Kidney glomerular epithelial cell (primary cell): ENCODE measurements around the gene MSMP.

Experiments used
- DNase-seq: peaks from one replicate; lab custom pipeline; 2025; lab: John Stamatoyannopoulos, UW

Gene MSMP

DNA sequence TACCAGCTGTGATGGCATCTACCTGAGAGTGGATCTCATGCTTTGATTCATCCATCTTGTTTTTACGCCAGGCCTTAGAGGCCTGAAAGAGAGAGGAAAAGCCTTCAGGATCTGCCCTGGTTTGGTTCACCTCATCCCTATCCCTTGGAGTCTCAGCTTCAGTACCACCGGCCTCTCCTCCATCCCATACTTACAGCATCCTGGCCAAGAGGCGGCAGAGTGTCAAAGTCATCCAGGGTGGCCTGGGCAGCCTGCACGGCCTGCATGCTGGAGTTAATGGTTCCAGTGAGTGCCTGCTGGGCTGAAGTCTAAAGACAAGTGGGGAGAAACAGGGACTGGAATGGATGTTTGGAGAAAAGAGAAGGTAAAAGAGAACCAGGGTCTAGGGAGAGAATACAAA, 34.5 kb downstream of the MSMP start:
- DNase-seq = no peak

DNA sequence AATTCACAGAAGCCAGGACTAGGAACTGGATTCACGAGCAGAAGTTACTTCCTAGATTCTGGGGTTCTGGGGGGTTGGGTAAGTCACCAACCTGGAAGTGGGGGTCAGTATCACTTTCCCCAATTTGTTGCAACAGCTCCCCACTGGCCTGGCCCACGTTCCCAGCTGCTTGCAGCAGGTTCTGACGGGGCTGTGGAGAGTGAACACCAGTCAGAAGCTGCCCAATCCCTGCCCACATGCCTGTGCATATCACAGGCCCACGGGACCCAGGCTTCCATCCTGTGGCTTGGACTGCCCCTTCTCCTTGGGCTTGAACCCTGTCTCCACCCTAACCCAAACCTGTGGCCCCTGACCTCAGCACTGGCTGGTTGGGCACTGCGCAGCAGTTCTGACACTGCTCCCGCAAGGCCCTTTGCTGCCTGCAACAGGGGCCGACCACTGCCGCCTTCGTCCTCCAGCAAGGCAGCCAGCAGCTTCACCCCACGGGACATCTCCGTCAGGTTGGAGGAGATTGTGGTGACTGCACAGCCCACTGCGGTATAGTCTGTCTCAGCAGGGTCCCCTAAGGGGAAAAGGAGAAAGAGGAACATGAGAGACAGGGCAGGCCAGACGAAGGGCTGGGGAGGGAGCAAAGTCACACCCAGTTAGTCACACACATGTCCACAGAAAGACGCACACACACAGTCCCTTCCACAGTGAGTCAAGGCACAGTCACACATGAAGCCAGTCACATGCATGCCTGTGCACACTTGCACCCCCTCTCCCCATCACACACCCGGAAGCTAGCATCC, 35.2 kb downstream of the MSMP start:
- no peak for DNase-seq

DNA sequence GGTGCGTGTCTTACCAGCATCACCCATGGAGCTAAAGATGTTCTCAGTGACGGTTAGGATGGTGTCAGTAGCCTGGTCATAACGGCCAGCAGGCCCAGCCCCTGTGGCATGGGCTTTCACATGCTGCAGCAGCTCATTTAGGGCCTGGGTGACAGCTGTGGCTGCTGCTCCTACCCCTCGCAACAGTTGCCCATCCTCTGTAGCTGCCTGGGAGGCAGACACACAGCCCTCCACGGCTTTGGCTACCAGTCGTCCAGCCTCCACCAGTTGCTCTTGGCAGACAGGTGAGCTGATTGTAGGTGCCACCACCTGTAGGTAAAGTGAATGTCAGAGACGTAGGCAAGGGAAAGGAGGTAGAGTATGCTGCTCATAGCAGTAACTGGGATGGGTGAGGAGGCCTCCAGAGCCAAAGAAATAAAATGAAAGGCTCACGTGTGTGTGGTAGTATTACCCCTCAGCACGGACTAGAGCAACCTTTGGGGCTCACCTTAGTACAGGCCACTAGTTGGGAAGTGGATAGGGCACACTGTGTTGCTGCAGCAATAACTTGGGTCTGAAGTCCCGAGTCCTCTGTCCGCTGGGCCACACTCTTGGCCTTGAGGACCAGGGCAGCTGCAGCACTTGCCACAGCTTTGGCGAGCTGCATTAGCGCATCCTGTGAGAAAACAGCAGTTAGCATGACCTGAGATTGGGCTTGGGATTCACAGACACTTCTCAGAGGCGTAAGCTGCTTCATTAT, 36.8 kb downstream of the MSMP start:
- DNase-seq = no peak

DNA sequence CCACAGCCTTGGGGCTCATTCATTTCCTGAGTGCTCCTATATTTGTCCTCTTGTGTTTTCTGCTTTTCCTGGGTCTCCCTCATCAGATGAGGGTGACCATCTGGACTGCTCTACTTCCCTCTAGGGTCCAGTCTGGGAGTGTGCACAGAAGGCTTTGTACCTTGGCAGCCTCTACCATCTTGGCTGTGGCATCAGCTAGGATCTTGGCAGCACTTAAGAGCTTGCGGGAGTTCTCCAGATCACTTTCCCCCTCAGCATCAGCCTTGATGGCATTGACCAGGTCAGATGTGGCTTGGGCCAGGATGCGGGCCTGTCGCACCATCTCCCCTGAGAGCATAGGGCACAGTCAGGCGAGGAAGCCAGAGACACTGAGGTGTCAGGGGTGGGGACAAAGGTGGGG, 37.8 kb downstream of the MSMP start:
- no peak for DNase-seq

DNA sequence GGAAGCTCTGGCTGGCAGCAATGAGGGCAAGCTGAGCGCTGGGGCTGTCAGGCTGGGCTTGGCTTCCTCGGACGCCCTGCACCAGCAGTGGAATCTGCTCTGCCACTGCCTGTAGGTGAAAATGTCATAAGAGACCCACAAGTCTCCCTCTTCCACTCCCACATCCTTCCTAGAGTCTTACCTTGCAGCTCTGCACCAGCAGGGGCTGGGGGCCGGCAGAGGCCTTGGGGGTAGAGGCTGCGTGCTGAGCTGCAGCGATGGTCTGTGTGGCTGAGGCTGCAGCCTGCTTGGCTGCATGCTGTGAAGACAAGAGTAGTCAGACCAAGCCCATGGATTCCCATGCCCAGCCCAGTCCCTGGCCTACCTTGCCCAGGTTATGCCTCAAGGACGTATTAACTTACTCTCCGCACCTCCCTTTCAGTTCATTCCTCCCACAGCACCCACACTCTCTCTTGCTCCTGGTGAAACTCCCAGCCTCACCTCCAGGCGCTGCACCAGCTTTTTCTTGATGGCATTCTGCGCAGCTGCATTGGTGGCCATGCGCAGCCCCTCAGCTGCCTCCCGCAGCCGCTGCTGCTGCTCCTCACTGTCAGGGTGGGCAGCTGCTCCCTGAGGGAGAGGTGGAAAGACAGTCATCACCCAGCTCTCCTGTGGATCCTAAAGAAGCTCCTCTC, 39.4 kb downstream of the MSMP start:
- DNase-seq = no peak

DNA sequence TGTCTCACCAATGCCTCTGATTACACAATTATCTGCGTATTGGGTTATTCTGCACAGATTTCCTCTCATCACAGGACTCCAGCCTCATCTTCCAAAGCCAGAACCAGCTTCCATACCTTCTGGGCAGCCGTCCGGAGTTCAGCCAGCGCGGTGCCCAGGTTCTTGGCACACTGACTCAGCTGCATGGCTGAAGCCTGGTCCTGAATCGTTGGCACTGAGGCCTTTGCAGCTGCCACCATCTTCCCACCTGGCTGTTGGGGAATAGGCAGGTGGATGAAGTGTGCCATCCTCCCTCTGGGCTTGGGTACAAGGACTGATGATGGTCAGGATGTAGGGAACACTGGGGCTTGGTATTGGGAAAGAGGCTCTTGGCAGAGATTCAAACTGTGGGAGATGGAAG, 40.0 kb downstream of the MSMP start:
- no peak for DNase-seq

DNA sequence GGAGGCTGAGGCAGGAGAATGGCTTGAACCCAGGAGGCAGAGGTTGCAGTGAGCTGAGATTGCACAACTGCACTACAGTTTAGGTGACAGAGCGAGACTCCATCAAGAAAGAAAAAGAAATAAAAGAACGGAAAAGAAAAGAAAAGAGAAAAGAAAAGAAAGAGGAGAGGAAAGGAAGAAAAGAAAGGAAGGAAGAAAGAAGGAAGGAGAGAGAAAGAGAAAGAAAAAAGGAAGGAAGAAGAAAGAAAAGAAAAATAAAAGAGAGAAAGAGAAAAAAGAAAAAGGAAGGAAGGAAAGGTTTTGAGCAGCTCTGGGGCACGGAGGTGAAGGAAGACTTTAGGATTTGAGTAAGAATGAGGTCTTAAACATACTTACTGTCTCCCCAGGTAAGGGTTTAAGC, 40.5 kb downstream of the MSMP start:
- DNase-seq = no peak

DNA sequence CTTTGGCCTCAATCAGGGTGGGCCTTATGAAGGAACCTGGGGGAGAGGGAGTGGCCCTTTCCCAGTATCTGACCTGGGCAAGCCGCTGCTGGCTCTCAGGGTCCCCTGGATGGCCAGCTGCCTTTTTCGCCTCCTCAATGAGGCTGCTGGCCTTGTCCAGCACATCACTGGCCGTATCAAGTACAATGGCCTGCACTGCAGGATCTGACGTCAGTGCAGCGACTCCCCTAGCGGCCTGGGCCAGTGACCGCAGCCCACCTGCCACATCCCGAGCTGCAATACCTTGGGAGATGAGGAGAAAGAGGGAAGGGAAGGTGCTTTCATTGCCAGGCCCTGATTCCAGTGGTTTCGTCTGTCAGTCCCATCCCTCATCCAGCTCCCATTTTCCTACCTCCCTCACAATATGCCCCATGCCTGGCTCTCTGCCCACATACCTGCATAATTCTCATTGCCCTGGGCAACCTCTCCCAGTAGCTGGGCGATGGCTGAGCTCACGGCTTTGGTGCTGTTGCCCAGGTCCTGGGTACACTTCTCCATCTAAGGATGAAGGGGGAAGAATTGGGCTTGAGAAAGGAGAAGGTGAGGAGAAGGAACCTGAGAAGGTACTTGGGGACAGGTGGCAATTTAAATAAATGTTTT, 41.2 kb downstream of the MSMP start:
- no peak for DNase-seq

DNA sequence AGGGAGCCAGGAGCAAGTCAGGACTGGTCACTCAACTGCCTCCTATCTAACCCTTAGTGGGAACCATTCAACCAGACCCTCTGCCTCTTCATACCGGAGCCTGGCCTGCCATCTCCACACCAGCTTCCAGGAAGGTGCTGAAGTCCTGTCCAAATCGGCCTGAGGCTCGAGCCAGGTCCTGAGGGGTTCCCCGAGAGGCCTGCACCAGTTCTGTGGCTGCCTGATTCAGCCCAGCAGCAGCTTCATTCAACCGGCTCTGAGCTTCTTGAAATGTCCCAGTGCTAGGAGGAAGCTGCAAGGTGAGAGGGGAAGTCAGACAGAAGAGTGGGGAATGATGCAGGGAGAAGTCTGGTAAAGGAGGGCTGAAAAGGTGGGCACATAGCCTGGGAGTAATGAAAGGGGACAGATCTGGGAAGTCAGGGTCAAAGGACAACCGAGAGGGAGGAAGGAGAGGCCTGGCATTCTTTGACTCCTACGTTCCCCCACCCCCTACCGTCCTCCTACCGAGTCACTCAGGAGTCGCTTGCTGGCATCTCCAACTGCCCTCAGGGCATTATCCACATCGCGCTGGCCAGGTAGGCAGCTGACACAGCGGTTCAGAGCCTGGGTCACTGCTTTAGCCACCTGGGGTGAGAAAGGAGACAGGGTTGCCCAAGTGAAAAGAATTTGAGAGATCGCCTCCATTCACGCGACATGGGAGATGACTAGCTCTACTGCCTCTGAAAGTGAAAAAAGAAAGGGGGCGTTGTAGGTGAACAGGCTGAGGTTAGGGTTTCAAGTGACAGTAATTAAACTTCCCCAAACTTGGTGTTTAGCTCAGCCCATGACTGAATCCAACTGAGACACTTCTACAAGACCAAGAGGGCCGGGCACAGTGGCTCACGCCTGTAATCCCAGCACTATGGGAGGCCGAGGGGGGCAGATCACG, 42.3 kb downstream of the MSMP start:
- DNase-seq = no peak

DNA sequence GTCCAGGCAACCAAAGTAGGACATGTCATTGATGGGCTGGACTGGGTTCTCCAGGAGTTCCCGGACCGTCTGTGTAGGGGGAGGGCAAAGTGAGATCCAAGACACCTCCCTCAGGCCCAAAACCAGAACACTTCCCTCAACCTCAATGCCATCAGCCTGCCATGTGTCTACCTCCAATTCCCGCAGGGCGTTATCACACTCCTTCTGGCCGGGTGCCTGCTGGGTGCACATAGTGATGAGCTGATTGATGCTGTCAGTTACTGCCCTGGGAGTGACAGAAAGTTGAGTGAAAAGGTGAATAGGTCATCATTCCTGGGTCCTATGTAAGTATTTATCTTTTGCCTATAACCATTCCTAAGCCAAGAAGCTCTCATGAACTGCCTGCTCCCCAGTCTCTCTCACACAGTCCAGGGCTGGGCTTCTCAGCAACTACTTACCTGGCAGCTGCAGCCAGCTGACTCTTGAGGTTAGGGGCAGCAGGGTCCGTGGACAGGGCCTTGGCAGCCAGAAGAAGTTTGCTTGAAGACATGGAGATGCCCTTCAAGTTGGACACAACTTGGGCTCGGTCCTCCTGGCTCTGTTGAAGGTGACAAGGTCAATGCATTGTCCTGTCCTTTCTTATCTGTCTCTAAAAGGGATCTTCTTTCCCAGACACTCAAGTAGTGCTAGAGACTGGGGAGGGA, 43.1 kb downstream of the MSMP start:
- DNase-seq = no peak

DNA sequence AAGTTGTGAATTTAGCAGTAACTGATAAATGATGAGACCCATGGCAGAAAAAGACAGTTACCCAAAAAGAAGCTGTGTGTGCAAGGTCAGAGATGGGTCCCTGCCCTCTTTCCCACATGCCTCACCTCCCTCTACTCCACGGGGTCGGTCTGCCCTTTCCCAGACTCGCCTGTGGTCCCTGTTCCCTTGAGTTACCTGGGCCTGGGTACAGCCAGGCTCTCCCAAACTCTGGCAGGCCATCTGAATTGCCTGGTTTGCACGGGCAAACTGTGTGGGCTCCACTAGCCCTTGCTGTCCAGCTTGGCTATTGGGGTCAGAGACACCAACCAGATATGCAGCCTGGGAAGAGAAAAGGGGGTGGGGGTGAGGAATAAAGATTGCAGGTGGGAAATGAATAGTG, 45.9 kb downstream of the MSMP start:
- no peak for DNase-seq

DNA sequence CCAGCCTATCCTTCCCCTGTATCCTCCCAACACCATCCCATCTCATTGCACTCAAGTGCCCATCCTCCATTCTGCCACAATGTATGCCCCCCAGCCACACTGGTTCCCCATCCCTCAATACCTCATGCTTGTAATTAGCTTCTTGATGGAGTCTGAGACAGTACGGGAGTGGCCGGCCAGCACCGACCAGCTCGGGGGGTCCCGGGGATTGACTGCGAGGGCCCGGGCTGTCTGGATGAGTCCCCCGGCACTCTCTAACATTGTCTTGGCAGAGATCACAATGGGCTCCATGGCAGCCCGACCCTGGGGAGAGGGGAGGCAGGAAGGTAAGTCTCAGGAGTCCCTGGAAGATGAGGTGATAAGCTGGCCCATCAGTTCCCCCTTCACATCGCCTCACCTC, 47.1 kb downstream of the MSMP start:
- no peak for DNase-seq

DNA sequence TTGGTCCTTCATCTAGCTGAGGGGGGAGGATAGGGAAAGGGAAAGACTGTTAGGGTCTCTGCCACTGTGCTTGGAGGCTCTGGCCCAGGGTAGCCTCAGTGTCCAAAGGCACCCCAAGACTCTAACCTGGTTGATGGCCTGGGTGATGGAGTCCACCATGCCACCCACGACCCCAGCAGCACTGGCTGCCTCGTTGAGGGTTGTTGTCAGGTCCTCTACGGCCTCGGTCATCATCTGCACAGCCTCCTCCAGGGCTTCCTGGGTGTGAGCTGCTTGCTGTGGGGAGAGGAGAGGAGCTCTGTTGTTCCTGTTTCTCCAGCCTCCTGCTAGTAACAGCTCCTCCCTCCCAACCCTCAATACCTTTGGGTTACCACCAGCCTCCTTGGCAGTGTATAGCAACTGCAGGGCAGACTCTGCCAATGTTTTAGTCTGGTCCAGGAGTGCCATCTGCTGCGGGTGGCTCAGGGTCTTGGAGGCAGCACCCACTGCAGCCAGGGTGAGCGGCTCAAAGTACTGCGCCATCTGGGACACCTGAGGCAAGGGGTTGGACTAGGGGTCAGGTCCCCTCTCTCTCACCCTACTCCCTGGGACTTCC, 48.1 kb downstream of the MSMP start:
- no peak for DNase-seq

DNA sequence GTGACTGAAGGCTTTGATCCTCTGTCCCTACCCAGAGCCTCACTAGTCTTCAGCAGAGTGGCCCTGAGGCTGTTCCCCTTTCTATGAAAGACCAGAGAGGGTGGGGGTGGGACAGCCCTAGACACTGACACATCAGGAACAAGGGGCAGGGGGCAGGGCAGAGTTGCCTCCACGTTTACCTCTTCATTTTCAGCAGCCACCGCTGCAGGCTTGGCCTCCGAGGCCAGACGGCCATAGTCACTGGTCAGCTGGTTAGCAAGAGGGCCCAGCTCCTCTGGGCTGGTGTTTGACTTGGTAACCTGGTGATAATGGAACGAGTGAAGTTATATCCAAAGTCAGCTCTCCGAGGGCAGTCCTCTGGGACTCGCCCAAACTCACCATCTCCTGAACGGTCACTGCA, 48.7 kb downstream of the MSMP start:
- no peak for DNase-seq

DNA sequence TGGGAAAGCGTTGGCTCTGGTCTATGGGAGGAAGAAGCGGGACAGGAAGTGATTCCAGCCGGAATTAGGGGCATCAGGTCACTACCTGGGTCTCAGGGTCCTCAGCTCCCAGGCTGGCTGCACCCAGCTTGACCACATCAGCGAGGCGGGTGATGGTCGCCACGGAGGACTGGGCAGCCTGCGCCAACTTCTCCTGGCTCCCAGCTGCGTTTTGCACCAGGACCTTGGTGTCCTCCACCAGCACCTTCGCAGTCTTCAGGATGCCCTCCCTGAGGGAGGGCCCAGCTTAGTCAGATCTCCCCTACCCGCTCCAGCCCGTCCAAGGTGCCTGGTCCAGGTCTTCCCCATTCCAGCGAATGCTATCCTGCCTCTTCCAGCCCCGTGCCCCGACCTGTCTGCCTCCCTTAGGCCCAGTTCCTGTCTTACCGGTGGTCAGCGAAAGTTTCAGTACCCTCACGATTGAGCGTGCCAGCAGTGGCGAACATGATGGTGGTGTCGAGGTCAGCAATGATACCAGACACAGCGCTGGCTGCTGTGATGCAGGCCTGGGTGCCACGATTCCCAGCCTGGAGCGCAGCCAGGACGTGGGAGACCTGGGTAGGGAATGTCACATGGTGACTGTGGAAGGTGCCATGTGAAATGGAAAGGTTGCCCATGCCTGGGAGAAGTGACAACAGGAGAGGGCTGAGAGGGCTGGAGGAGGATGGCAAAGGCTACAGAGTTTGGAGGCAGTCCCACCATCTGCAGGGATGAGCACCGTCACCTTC, 50.0 kb downstream of the MSMP start:
- no peak for DNase-seq
